NCI-H748 (cell line): ENCODE data around the gene RGSL1.
"Not testable (repeated sequence)": the region's sequence is repeated elsewhere in the genome, so short reads cannot be mapped to it uniquely, and the experiment has no call there.

ENCODE experiments used
- DNase-seq: peaks from one replicate; lab custom pipeline; 2025; ENCODE audit not compliant: unreplicated experiment; lab: John Stamatoyannopoulos, UW

The RGSL1 gene

GRCh38 chr1:182446033-182446669, 3.8 kb upstream of the RGSL1 start:
- peak; percentile 62 for DNase-seq

- DNase-seq = not testable (repeated sequence)
Measured at GRCh38 chr1:182447124-182447523, 2.8 kb upstream of the RGSL1 start.

- no peak for DNase-seq
Measured at GRCh38 chr1:182447660-182448059, 2.3 kb upstream of the RGSL1 start.

GRCh38 chr1:182453631-182454030, 3.7 kb downstream of the RGSL1 start:
- DNase-seq = no peak

GRCh38 chr1:182457844-182458243, 7.9 kb downstream of the RGSL1 start:
- no peak for DNase-seq

GRCh38 chr1:182459949-182460348, 10.0 kb downstream of the RGSL1 start:
- no peak for DNase-seq

GRCh38 chr1:182460550-182460951, 10.6 kb downstream of the RGSL1 start:
- DNase-seq = no peak

- no peak for DNase-seq
Measured at GRCh38 chr1:182473556-182473955, 23.6 kb downstream of the RGSL1 start.

- no peak for DNase-seq
Measured at GRCh38 chr1:182476625-182477024, 26.7 kb downstream of the RGSL1 start.

GRCh38 chr1:182478238-182478637, 28.3 kb downstream of the RGSL1 start:
- no peak for DNase-seq

GRCh38 chr1:182484067-182484466, 34.1 kb downstream of the RGSL1 start:
- no peak for DNase-seq

- DNase-seq = no peak
Measured at GRCh38 chr1:182484531-182485257, 34.7 kb downstream of the RGSL1 start.

- DNase-seq = no peak
Measured at GRCh38 chr1:182485861-182486260, 35.9 kb downstream of the RGSL1 start.

GRCh38 chr1:182488803-182489202, 38.9 kb downstream of the RGSL1 start:
- no peak for DNase-seq

- no peak for DNase-seq
Measured at GRCh38 chr1:182493063-182493462, 43.1 kb downstream of the RGSL1 start.

GRCh38 chr1:182495002-182495401, 45.1 kb downstream of the RGSL1 start:
- DNase-seq = no peak

GRCh38 chr1:182495693-182496092, 45.7 kb downstream of the RGSL1 start:
- DNase-seq = no peak

- DNase-seq = no peak
Measured at GRCh38 chr1:182507685-182508084, 57.7 kb downstream of the RGSL1 start.

- no peak for DNase-seq
Measured at GRCh38 chr1:182515556-182515955, 65.6 kb downstream of the RGSL1 start.

- DNase-seq = no peak
Measured at GRCh38 chr1:182520736-182521135, 70.8 kb downstream of the RGSL1 start.

- no peak for DNase-seq
Measured at GRCh38 chr1:182525342-182525741, 75.4 kb downstream of the RGSL1 start.

GRCh38 chr1:182527680-182528079, 77.7 kb downstream of the RGSL1 start:
- DNase-seq = no peak

- not testable (repeated sequence) for DNase-seq
Measured at GRCh38 chr1:182528206-182528605, 78.3 kb downstream of the RGSL1 start.
